AG08395 (cell line): Measurements from ENCODE around the gene CHIT1.
A peak's percentile ranks its signal among the peaks of the same experiment; 100 is the strongest.

Source experiments
- DNase-seq: peaks from one replicate; pipeline ENCODE4 v3.0.0; 2012; ENCODE audit warnings: mixed read lengths, low spot score

Gene CHIT1

DNA sequence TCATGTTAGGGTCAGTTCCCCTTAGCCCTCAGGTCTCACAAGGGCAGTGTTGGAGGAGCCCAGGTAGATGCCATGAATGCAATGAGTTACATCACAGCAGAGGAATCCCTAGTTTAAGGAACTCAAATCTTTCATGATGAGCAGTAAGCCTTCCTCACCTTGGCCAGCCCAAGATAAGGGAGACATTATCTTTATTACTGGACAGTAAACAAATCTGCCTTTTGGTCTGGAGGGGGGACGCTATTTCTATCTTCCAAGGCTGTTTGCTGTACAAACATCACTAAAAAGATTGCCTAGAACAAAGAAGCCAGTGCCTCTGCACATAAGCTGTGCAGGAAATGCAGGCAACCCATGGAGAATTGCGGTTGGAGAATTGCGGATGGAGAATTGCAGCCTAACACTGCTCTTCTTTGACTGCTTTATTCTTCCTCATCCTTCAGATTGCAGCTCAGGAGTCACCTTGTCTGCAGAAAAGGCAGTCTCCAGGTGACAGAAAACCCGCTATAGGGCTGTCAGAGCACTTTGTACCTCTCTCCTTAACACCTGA, 40.7 kb downstream of the CHIT1 start:
- no peak for DNase-seq

DNA sequence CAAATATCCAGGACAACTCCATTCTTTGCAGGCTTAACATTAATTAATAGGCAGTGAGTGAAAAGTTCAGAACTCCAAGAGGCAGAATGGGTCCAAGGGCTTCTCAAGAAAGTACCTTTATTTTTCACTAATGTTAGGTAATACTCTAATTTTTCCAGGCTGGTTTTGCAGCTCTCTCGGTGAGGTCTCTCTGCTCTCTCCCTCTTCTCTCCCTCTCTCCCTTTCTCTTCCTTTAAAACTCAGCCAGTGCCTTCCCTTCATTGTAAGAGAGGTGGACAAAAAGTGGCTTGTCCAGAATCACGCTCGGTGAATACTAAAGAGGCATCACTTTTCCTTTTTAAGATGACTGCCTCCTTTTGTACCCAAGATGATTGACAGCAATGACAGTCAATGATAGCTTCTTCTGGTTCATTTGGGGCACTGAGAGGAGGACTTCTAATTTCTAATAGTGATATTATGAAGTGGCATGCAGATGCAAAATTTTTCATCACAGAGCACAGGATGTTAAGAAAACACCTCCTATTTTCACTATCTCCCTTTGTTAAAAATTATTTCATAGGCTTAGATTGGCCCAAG, 41.7 kb downstream of the CHIT1 start:
- DNase-seq, result no peak

DNA sequence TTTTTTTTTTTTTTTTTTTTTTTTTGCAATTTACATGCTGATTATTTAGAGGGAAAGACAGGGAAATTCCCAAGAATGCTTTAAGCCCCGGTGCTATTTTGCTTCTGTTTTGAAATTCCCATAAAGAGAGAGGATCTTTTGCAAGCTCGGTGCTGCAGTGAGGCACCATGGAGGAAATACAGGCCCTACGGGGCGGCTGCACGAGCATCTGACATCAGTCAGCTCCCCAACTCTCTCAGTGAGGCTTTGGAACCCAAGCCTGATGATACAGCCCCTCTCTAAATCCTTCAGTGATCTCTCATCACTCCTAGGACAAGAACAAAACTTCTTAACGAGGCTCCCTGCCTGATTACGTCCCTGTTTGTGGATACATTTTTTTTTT, 42.2 kb downstream of the CHIT1 start:
- DNase-seq, result no peak

GRCh38 chr1:203186446-203187303, 42.8 kb downstream of the CHIT1 start, which contains the start of gene CHI3L1:
CHI3L1 (minus strand) TSS chr1:203186704; CDS start chr1:203186623, 81 bp downstream.
- no peak for DNase-seq

DNA sequence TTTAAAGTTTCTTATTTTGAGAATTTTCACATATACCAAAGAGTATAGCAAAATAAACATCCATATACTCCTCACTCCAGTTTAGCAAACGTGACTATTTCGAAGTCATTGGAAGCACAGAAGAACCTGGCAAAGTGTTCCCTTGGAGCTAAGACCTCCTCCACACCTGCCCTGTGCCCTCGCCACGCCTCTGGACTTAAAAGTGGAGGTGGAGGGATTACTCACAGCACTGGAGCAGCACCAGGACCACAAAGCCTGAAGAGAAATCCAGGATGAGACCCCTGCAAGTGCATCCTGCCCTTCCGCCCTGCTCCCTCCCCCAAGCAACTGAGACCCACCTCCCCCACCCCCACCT, 43.4 kb downstream of the CHIT1 start:
- no peak for DNase-seq

DNA sequence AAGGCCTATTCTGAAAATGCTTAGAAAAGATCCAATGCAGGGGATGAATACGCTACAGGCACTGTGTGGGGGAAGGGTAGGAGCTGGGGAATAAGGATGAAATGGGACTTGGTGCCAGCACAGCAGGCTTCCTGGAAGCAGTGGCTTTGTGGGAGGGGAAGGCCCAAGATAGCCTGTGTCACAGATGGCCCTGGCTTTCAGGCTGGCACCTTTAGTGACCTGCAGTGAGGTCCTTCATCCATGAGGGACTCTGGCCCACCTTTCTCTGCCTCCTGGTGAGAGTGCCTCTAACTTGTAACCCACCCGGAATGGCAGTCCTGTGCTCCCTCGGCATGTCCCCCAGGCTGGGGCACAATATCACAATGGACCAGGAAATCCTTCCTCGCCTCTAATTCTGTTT, 43.9 kb downstream of the CHIT1 start:
- no peak for DNase-seq

DNA sequence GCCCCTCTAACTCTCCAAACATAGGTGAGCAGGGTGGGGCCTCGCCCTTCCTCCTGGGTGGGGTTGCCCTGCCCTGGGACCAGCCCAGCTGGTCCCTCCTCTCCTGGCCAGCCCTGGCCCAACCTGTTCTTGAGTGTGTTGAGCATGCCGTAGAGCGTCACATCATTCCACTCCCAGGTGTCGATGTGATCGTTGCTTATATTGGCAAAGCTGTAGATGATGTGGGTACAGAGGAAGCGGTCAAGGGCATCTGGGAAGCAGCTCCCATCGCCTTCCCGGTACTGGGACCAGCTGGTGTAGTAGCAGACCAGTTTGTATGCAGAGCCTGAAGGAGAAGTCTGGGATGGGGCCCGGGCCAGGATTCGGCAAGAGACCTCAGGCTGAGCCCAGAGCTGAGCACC, 44.4 kb downstream of the CHIT1 start:
- DNase-seq, result no peak

- no peak for DNase-seq
Observed at GRCh38 chr1:203184467-203184866, 45.0 kb downstream of the CHIT1 start.

- no peak for DNase-seq
Observed at GRCh38 chr1:203183828-203184227, 45.6 kb downstream of the CHIT1 start.

GRCh38 chr1:203182387-203182953, 47.0 kb downstream of the CHIT1 start:
- no peak for DNase-seq

DNA sequence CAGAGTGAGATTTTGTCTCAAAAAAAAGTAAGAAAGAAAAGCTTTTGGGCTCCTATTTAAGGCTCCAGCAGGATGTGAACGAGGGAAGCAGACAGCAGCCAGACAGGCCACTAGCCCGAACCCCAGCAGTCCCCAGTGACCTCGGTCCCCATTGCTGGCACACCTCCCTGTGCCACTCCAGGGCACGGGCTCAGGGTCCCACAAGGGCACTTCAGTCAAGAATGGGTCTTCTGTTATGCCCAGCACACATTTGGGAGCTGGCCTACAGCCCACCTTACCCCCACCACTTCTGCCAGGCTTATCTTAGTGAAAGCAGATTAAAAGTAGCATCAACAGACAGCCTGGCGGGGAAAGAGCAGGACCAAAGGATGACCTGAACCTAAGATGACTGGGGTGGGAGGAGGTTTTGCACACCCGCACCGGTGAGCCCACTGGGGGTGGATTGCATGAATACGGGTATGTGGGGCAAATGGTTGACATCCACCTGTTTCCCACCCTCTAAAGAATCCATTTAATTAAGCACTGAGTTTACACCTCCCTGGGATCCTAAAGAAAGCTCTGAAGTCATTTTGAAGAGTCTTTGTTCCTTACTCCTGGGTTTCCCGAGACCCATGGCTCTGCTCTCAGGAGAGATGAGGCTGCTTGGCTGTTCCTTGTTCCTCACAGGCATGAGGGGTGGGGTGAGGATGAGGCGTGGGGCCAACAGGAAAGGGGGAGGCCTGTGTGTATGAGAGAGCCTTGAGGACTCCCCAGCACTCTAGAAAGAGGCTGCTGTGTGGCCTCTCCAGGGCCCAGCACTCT, 47.7 kb downstream of the CHIT1 start:
- no peak for DNase-seq

GRCh38 chr1:203180611-203181330, 48.7 kb downstream of the CHIT1 start:
- no peak for DNase-seq

DNA sequence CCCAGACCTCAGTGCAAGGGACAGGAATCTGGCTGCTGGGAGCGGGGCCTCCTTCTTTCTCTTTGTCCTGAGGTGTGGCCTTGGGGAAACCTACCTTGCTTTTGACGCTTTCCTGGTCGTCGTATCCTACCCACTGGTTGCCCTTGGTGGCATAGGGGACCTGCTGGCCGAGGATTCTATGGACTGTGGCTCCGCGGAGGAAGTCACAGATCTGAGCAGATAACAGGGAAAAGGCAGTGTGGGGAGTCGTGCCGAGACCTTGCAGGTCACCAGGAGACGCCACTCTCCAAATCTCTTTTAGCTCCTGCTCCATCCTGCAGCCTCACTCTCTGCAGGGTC, 49.8 kb downstream of the CHIT1 start:
- no peak for DNase-seq

GRCh38 chr1:203178821-203179666, 50.4 kb downstream of the CHIT1 start:
- no peak for DNase-seq

DNA sequence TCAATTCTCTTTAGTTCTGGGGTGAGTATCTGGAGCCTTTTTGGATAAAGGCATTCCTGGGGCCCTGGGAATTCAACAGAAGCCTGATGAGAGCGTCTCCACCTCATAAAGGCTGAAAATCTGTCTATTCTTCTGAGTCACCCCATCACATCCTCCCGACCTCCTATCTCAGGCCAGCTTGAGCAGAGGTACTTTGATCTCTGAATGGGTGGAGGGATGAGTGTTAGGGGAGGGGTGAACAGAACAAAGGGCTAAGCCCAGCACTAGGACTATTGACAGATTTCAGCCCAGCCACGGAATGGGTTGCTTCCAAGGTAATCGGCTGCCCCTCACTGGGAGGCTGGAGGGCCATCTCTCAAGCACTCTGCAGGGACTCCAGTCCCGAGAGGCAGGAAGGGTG, 51.4 kb downstream of the CHIT1 start:
- DNase-seq, result peak; percentile 63

- DNase-seq, result peak; percentile 85
Observed at GRCh38 chr1:203177470-203178039, 51.9 kb downstream of the CHIT1 start.

- no peak for DNase-seq
Observed at GRCh38 chr1:203177036-203177405, 52.5 kb downstream of the CHIT1 start.

GRCh38 chr1:203176273-203177035, 53.0 kb downstream of the CHIT1 start:
- no peak for DNase-seq

DNA sequence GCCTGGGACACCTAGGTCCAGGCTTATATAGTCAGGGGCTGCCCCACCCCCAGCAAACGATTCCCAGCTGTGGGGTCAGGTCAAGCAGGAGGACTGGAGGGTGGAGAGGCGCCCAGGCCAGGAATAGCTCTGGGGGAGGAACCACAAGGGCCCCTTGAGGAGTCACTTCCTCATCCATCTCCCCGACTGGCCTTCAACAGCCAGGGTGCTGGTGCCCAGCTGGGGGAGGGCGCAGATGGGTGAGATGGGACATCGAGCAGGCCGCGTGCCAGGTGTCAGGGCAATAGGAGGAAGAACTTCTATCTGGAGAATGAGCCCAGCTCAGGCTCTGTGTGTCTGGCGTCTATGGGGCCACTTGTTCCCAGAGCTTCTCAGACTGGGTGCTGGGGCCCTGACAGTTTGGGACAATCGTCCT, 53.6 kb downstream of the CHIT1 start:
- no peak for DNase-seq
